ENCODE data around the gene UNCX.

The UNCX gene

DNA sequence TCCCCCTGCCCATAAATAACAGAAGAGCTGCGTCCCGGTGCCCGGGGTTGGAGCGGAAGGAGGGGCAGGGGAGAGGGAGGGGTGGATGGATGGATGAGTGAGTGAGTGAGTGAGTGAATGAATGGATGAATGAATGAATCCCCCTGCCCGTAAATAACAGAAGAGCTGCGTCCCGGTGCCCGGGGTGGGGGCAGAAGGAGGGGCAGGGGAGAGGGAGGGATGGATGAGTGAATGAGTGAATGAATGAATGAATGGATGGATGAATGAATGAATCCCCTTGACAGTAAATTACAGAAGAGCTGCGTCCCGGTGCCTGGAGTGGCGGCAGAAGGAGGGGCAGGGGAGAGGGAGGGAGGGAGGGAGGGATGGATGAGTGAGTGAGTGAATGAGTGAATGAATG is 7.6 kb upstream of the UNCX start:
- TF ChIP-seq, protein P1, sequence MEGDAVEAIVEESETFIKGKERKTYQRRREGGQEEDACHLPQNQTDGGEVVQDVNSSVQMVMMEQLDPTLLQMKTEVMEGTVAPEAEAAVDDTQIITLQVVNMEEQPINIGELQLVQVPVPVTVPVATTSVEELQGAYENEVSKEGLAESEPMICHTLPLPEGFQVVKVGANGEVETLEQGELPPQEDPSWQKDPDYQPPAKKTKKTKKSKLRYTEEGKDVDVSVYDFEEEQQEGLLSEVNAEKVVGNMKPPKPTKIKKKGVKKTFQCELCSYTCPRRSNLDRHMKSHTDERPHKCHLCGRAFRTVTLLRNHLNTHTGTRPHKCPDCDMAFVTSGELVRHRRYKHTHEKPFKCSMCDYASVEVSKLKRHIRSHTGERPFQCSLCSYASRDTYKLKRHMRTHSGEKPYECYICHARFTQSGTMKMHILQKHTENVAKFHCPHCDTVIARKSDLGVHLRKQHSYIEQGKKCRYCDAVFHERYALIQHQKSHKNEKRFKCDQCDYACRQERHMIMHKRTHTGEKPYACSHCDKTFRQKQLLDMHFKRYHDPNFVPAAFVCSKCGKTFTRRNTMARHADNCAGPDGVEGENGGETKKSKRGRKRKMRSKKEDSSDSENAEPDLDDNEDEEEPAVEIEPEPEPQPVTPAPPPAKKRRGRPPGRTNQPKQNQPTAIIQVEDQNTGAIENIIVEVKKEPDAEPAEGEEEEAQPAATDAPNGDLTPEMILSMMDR (IDR thresholded peaks at IDR 0.05; ENCODE audit: insufficient read depth, low read depth, low read length, missing control alignments) = no peak
- DNase-seq (ENCODE audit: low read depth) = no peak
- H3K4me3 ChIP-seq (ENCODE audit: low read length) = no peak overlapping the region

DNA sequence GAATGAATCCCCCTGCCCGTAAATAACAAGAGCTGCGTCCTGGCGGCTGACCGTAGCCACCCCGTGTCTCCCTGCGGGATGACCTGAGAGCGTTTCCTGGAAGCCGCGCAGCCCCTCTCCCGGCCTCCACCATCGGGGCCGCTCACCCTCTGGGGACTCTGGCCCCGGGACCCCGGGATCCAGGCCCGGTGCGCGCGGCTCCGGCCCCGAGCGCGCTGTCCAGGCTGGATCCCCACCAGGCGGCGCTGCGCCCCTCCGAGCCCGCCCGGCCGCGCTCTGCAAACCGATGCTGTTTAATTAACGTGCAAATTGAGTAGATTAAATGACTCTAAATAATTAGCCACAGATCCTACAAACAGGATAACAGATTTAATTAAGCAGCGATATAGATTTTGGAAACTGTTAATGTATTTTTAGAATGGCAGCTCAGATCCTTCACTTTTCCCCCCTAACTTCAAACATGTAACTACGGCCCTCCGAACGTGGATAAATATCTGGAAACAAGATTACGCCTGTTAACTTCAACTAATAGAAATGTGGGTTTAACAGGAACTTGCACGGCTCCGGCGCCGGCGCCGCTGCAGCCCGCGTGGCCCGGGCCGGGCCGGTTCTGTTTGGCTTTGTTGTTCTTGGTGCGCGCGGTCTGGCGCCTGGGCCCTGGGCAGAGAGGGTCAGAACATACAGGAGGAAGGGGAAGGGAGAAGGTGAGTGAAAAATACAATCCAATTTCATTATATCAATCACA is 7.1 kb upstream of the UNCX start:
- no peak overlapping the region for H3K4me3 ChIP-seq (ENCODE audit: low read length)
- DNase-seq (ENCODE audit: low read depth) = peak; percentile 16
- TF ChIP-seq, protein P1 (IDR thresholded peaks at IDR 0.05; ENCODE audit: insufficient read depth, low read depth, low read length, missing control alignments) = peak; percentile 44

DNA sequence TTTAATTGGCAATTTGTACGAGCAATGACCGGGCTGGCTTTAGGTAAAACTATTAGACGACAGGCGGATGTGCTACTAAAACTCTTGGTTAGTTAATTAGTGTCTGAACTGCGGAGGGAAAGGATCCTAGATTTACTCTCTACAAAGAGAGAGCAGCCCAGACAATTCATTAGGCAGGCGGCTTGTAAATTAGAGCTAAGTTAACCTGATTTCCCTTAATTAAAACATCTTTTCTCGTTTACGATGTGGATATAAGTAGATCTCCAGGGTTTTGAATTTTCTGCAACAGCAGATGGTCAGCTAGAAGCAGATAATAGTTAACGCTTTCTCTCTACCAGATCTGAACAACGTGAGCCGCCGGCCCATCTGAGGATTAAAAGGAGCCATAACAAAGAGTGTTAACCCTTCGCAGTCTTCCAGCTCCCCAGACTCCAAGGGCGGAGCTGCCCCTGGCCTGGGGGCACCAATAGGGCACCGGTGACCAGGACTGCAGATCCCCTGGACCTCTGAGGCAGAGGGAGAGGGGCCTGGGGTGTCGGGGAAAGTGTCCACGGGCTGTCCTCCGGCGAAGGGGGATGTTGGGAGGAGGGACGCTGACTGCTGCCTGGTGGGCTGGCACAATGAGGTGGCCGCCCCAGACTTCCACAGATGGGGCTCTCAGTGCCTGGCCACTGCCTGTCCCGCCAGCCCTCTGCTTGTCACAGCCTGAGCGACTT is 6.3 kb upstream of the UNCX start:
- DNase-seq (ENCODE audit: low read depth) = no peak
- TF ChIP-seq, protein P1 (IDR thresholded peaks at IDR 0.05; ENCODE audit: insufficient read depth, low read depth, low read length, missing control alignments) = no peak
- H3K4me3 ChIP-seq (ENCODE audit: low read length) = no peak overlapping the region

DNA sequence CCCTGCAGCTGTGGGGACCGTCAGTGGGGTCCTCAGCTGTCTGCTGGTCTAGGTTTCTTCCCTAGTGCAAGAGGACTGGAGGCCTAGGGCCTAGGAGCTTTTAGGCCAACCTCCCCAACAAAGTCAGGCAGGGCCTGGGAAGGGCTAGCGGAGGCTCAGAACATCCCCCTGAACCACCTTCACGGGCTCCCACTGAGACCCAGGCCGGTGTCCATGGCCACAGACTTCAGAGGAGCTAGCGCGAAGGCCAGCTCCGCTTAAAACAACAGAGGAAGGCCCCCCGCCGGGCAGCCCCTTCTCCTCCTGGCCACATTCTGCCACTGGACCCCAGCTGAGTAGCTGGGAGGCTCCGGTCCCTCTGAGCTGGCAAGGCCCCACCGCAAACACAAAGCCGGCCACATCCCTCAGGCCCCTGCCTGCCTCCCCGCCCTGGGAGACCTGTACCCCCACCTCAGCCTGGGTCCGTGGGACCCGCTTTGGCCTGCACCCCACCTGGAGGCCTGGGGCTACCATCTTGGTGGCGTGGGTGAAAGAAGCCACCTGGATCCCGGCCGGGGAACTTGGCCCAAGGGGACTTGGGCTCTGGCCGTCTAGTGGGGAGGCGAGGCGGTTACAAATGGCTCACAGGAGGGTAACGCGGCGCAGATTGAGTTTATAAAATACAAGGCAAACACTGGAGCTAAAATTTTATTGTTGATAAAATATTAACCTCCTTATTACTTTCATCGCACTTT is 5.4 kb upstream of the UNCX start:
- no peak overlapping the region for H3K4me3 ChIP-seq (ENCODE audit: low read length)
- TF ChIP-seq, protein P1 (IDR thresholded peaks at IDR 0.05; ENCODE audit: insufficient read depth, low read depth, low read length, missing control alignments) = no peak
- no peak for DNase-seq (ENCODE audit: low read depth)

DNA sequence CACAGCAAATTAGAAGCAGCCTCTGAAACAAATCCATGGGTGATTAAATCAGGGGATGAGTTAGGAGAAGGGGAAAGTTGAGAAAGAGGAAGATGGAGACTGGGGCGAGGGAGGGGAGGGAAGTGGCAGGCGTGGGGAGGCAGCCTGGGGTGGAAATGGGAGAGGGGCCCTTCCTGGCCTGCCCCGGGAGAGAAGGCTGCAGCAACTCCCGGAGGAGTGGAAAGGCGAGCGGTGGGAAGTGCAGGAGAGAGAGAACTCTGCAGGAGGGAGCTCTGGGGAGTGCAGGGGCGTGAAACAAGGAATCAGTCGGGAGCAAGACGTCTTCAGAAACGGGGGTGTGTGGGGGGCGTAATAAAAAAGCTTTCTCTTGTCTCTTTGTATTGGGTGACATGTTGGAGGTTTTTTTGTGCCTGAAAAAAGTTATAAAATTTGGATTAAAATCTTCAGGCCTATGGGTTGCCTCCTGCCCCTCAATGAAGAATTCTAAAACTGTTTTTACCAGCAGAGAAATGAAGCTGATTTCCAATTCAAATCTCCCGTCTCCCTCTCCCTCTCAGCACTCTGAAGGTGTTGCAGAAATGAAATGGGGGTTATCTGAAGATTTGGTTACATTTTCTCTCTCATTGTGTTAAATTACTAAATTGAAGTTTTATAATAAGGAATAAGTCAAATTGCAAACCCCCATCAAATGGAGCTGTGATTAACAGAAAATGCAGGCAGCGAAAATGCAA is 4.7 kb upstream of the UNCX start:
- DNase-seq (ENCODE audit: low read depth) = no peak
- no peak overlapping the region for H3K4me3 ChIP-seq (ENCODE audit: low read length)
- TF ChIP-seq, protein P1 (IDR thresholded peaks at IDR 0.05; ENCODE audit: insufficient read depth, low read depth, low read length, missing control alignments) = no peak

DNA sequence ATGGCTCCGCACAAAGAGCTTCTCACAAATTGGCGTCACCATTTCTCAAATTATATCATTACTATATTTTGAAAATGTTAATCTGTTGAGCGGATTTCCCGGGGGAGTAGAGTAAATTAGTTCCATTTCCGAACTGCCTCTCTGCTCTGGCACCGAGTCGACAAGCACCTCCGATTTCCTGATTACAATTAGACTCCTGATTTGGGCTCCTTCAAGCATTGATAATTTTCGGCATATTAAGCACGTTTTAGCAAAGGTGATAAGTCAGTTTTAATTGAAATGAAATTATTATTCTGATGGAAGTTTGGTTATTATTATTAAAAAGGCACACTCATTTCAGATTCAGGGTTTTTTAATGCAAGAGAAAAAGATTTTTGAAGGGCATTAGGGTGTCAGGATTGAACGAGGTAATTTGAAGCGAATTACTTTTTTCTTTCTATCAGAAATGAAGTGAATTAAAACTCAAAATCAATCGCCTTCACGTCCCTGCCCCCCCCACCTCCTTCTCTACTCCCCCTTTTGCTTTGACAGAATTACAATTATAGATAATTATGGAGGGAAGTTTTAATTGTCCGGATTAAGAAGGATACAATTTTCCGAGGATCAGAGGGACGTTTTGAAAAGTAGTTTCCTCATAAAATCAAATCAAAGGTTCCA is 4.0 kb upstream of the UNCX start:
- no peak for DNase-seq (ENCODE audit: low read depth)
- no peak overlapping the region for H3K4me3 ChIP-seq (ENCODE audit: low read length)
- TF ChIP-seq, protein P1 (IDR thresholded peaks at IDR 0.05; ENCODE audit: insufficient read depth, low read depth, low read length, missing control alignments) = no peak

Data from epithelial cell of esophagus (primary cell).